ENCODE results near the gene ELOVL5. TPM values are rescaled to one million over a fixed set of nuclear protein-coding genes. Genes with fewer than 3 reads are reported as not detected.
"Not testable (repeated sequence)": the region's sequence is repeated elsewhere in the genome, so short reads cannot be mapped to it uniquely, and the experiment has no call there.

The ELOVL5 gene
- total and polyA plus RNA-seq, 5 donors = 27.6 to 59.0 (median 31.5) TPM

- DNase-seq (no peak), ATAC-seq (peak; percentile 43 to 64)
- intact Hi-C loops (cut with DNase I) = no loop called here
- Histone ChIP-seq H3K4me3 (ENCODE audit: low read length) (no peak overlapping the region), H3K9me3 (ENCODE audit: control insufficient read depth, low read length) (no peaks in the 10 kb centered on the region), H3K27ac (ENCODE audit: low read length) (peak overlapping the region; percentile 91), H3K27me3 (ENCODE audit: control insufficient read depth, insufficient read depth) (no peaks in the 10 kb centered on the region), H3K4me1 (ENCODE audit: control insufficient read depth, insufficient read depth, low read length) (peaks cover 17% of the 10 kb centered on the region)
Observed at GRCh38 chr6:53327017-53327395, 21.7 kb downstream of the ELOVL5 start.

GRCh38 chr6:53326372-53327016, 22.3 kb downstream of the ELOVL5 start:
- no peaks in the 10 kb centered on the region for H3K27me3 ChIP-seq (ENCODE audit: control insufficient read depth, insufficient read depth)
- peak; percentile 71 to 83 for ATAC-seq
- DNase-seq = peak in 2 of 3 donors; percentile 32 to 47
- no peak overlapping the region for H3K4me3 ChIP-seq (ENCODE audit: low read length)
- no peaks in the 10 kb centered on the region for H3K9me3 ChIP-seq (ENCODE audit: control insufficient read depth, low read length)
- peak overlapping the region; percentile 91 for H3K27ac ChIP-seq (ENCODE audit: low read length)
- intact Hi-C loops (cut with DNase I) = no loop called here
- 49% methylated on average over 11 of the region's 11 CpGs for WGBS
- H3K4me1 ChIP-seq (ENCODE audit: control insufficient read depth, insufficient read depth, low read length) = peaks cover 17% of the 10 kb centered on the region

GRCh38 chr6:53325785-53326184, 23.0 kb downstream of the ELOVL5 start:
- Histone ChIP-seq H3K4me3 (ENCODE audit: low read length) (no peak overlapping the region), H3K4me1 (ENCODE audit: control insufficient read depth, insufficient read depth, low read length) (peaks cover 19% of the 10 kb centered on the region), H3K27ac (ENCODE audit: low read length) (peak overlapping the region; percentile 91), H3K27me3 (ENCODE audit: control insufficient read depth, insufficient read depth) (no peaks in the 10 kb centered on the region), H3K9me3 (ENCODE audit: control insufficient read depth, low read length) (no peaks in the 10 kb centered on the region)
- ATAC-seq = peak; percentile 47 to 54
- intact Hi-C loops (cut with DNase I) = no loop called here
- no peak for DNase-seq
- whole genome bisulfite sequencing = 67% methylated on average over 6 of the region's 6 CpGs

GRCh38 chr6:53322188-53323029, 26.3 kb downstream of the ELOVL5 start:
- ATAC-seq (no peak), DNase-seq (no peak)
- Histone ChIP-seq H3K27ac (ENCODE audit: low read length) (peak overlapping the region; percentile 7), H3K27me3 (ENCODE audit: control insufficient read depth, insufficient read depth) (no peaks in the 10 kb centered on the region), H3K9me3 (ENCODE audit: control insufficient read depth, low read length) (no peaks in the 10 kb centered on the region), H3K4me1 (ENCODE audit: control insufficient read depth, insufficient read depth, low read length) (peaks cover 19% of the 10 kb centered on the region), H3K4me3 (ENCODE audit: low read length) (no peak overlapping the region)
- intact Hi-C loops (cut with DNase I) = no loop called here
- WGBS = 60% methylated on average over 8 of the region's 8 CpGs

GRCh38 chr6:53321701-53322100, 27.0 kb downstream of the ELOVL5 start:
- peaks cover 13% of the 10 kb centered on the region for H3K4me1 ChIP-seq (ENCODE audit: control insufficient read depth, insufficient read depth, low read length)
- DNase-seq (no peak), ATAC-seq (no peak)
- intact Hi-C loops (cut with DNase I) = no loop called here
- H3K27ac ChIP-seq (ENCODE audit: low read length) = no peak overlapping the region
- no peak overlapping the region for H3K4me3 ChIP-seq (ENCODE audit: low read length)
- 80% methylated on average over 2 of the region's 2 CpGs for WGBS
- no peaks in the 10 kb centered on the region for H3K27me3 ChIP-seq (ENCODE audit: control insufficient read depth, insufficient read depth)
- no peaks in the 10 kb centered on the region for H3K9me3 ChIP-seq (ENCODE audit: control insufficient read depth, low read length)

- DNase-seq (no peak), ATAC-seq (no peak)
- intact Hi-C loops (cut with DNase I) = no loop called here
- no peaks in the 10 kb centered on the region for H3K27me3 ChIP-seq (ENCODE audit: control insufficient read depth, insufficient read depth)
- 84% methylated on average over 5 of the region's 5 CpGs for WGBS
- H3K9me3 ChIP-seq (ENCODE audit: control insufficient read depth, low read length) = no peaks in the 10 kb centered on the region
- no peak overlapping the region for H3K4me3 ChIP-seq (ENCODE audit: low read length)
- no peak overlapping the region for H3K27ac ChIP-seq (ENCODE audit: low read length)
- peaks cover 12% of the 10 kb centered on the region for H3K4me1 ChIP-seq (ENCODE audit: control insufficient read depth, insufficient read depth, low read length)
Observed at GRCh38 chr6:53320964-53321363, 27.8 kb downstream of the ELOVL5 start.

- intact Hi-C loops (cut with DNase I) = no loop called here
- DNase-seq = no peak
- Histone ChIP-seq H3K4me3 (ENCODE audit: low read length) (no peak overlapping the region), H3K27me3 (ENCODE audit: control insufficient read depth, insufficient read depth) (no peaks in the 10 kb centered on the region), H3K4me1 (ENCODE audit: control insufficient read depth, insufficient read depth, low read length) (peaks cover 13% of the 10 kb centered on the region), H3K9me3 (ENCODE audit: control insufficient read depth, low read length) (no peaks in the 10 kb centered on the region), H3K27ac (ENCODE audit: low read length) (no peak overlapping the region)
- 94% methylated on average over 5 of the region's 5 CpGs for WGBS
- no peak for ATAC-seq
Observed at GRCh38 chr6:53318429-53318828, 30.3 kb downstream of the ELOVL5 start.

- peaks cover 13% of the 10 kb centered on the region for H3K4me1 ChIP-seq (ENCODE audit: control insufficient read depth, insufficient read depth, low read length)
- no peak overlapping the region for H3K27ac ChIP-seq (ENCODE audit: low read length)
- no peak overlapping the region for H3K4me3 ChIP-seq (ENCODE audit: low read length)
- 85% methylated on average over 2 of the region's 2 CpGs for WGBS
- intact Hi-C loops (cut with DNase I) = no loop called here
- peak in 1 of 2 donors; percentile 49 for ATAC-seq
- H3K27me3 ChIP-seq (ENCODE audit: control insufficient read depth, insufficient read depth) = no peaks in the 10 kb centered on the region
- H3K9me3 ChIP-seq (ENCODE audit: control insufficient read depth, low read length) = no peaks in the 10 kb centered on the region
- no peak for DNase-seq
Observed at GRCh38 chr6:53317861-53318260, 30.9 kb downstream of the ELOVL5 start.

GRCh38 chr6:53317299-53317698, 31.5 kb downstream of the ELOVL5 start:
- intact Hi-C loops (cut with DNase I); H3K27me3 ChIP-seq (ENCODE audit: control insufficient read depth, insufficient read depth); H3K9me3 ChIP-seq (ENCODE audit: control insufficient read depth, low read length); DNase-seq; H3K4me3 ChIP-seq (ENCODE audit: low read length); ATAC-seq; H3K27ac ChIP-seq (ENCODE audit: low read length): not testable (repeated sequence)
- WGBS = 85% methylated on average over 8 of the region's 8 CpGs
- H3K4me1 ChIP-seq (ENCODE audit: control insufficient read depth, insufficient read depth, low read length) = peaks cover 15% of the 10 kb centered on the region

GRCh38 chr6:53316142-53316541, 32.6 kb downstream of the ELOVL5 start:
- Histone ChIP-seq H3K9me3 (ENCODE audit: control insufficient read depth, low read length) (no peaks in the 10 kb centered on the region), H3K4me3 (ENCODE audit: low read length) (no peak overlapping the region), H3K27ac (ENCODE audit: low read length) (no peak overlapping the region), H3K4me1 (ENCODE audit: control insufficient read depth, insufficient read depth, low read length) (peaks cover 15% of the 10 kb centered on the region), H3K27me3 (ENCODE audit: control insufficient read depth, insufficient read depth) (no peaks in the 10 kb centered on the region)
- no peak for ATAC-seq
- no peak for DNase-seq
- intact Hi-C loops (cut with DNase I) = no loop called here

GRCh38 chr6:53315086-53315724, 33.5 kb downstream of the ELOVL5 start:
- H3K4me3 ChIP-seq (ENCODE audit: low read length) = no peak overlapping the region
- H3K4me1 ChIP-seq (ENCODE audit: control insufficient read depth, insufficient read depth, low read length) = peaks cover 13% of the 10 kb centered on the region
- H3K27ac ChIP-seq (ENCODE audit: low read length) = no peak overlapping the region
- ATAC-seq (peak in 1 of 2 donors; percentile 24), DNase-seq (no peak)
- H3K27me3 ChIP-seq (ENCODE audit: control insufficient read depth, insufficient read depth) = no peaks in the 10 kb centered on the region
- H3K9me3 ChIP-seq (ENCODE audit: control insufficient read depth, low read length) = no peaks in the 10 kb centered on the region
- intact Hi-C loops (cut with DNase I) = no loop called here
- 63% methylated on average over 3 of the region's 3 CpGs for WGBS
